HEK293 (cell line): ENCODE results near the gene PHACTR2.

ENCODE experiments used
- FEZF1 ChIP-seq: fragments of 450-650 bp; formaldehyde crosslinking; IDR thresholded peaks from 2 replicates; pipeline ENCODE4 v1.5.1; 2016; ENCODE audit warnings: missing biosample characterization, missing genetic modification characterization
- GLI4 ChIP-seq: fragments of 450-650 bp; formaldehyde crosslinking; IDR thresholded peaks from 2 replicates; pipeline ENCODE4 v1.5.1; 2016; ENCODE audit warnings: missing biosample characterization, missing genetic modification characterization
- HOXD13 ChIP-seq: sonication (generic); formaldehyde crosslinking; IDR thresholded peaks from 2 replicates; pipeline ENCODE4 v1.8.0; 2022; ENCODE audit warnings: missing genetic modification reagents, borderline replicate concordance
- OSR2 ChIP-seq: fragments of 450-650 bp; formaldehyde crosslinking; IDR thresholded peaks from 2 replicates; pipeline ENCODE4 v1.5.1; 2016; ENCODE audit warnings: missing biosample characterization, missing genetic modification characterization
- TCF7L2 ChIP-seq: IDR thresholded peaks from 2 replicates; pipeline ENCODE4 v1.6.1; 2011; ENCODE audit warnings: low read depth, mild to moderate bottlenecking, inconsistent platforms, low read length, moderate library complexity, borderline replicate concordance
- TRIM28 ChIP-seq: IDR thresholded peaks from 2 replicates; pipeline ENCODE4 v1.6.1; 2011; ENCODE audit warnings: low read length, control low read depth, borderline replicate concordance
- ZBTB1 ChIP-seq: fragments of 450-650 bp; formaldehyde crosslinking; IDR thresholded peaks from 2 replicates; pipeline ENCODE4 v1.5.1; 2016; ENCODE audit warnings: missing biosample characterization, missing genetic modification characterization
- ZBTB48 ChIP-seq: fragments of 450-650 bp; formaldehyde crosslinking; IDR thresholded peaks from 2 replicates; pipeline ENCODE4 v1.5.1; 2016; ENCODE audit warnings: missing biosample characterization, missing genetic modification characterization
- ZFP37 ChIP-seq: fragments of 450-650 bp; formaldehyde crosslinking; IDR thresholded peaks from 2 replicates; pipeline ENCODE4 v1.5.1; 2016; ENCODE audit warnings: missing biosample characterization, missing genetic modification characterization
- ZNF184 ChIP-seq: fragments of 450-650 bp; IDR thresholded peaks from 2 replicates; pipeline ENCODE4 v1.5.1; 2018; ENCODE audit warnings: missing biosample characterization, mild to moderate bottlenecking, missing genetic modification characterization
- ZNF202 ChIP-seq: fragments of 450-650 bp; formaldehyde crosslinking; IDR thresholded peaks from 2 replicates; pipeline ENCODE4 v1.5.1; 2016; ENCODE audit warnings: missing biosample characterization, missing genetic modification characterization, borderline replicate concordance
- ZNF248 ChIP-seq: fragments of 450-650 bp; formaldehyde crosslinking; IDR thresholded peaks from 2 replicates; pipeline ENCODE4 v1.5.1; 2017; ENCODE audit warnings: missing biosample characterization, missing genetic modification characterization
- ZNF302 ChIP-seq: fragments of 450-650 bp; formaldehyde crosslinking; IDR thresholded peaks from 2 replicates; pipeline ENCODE4 v1.5.1; 2016; ENCODE audit warnings: missing biosample characterization, missing genetic modification characterization, low read depth
- ZNF354C ChIP-seq: fragments of 450-650 bp; formaldehyde crosslinking; IDR thresholded peaks from 2 replicates; pipeline ENCODE4 v1.5.1; 2016; ENCODE audit warnings: missing biosample characterization, missing genetic modification characterization, low read depth, borderline replicate concordance
- ZNF426 ChIP-seq: fragments of 450-650 bp; formaldehyde crosslinking; IDR thresholded peaks from 2 replicates; pipeline ENCODE4 v1.5.1; 2017; ENCODE audit warnings: missing biosample characterization, missing genetic modification characterization, mild to moderate bottlenecking, inconsistent platforms, moderate library complexity
- ZNF658 ChIP-seq: fragments of 450-650 bp; formaldehyde crosslinking; IDR thresholded peaks from 2 replicates; pipeline ENCODE4; 2016; ENCODE audit warnings: missing biosample characterization, missing genetic modification characterization
- ZNF785 ChIP-seq: fragments of 450-650 bp; formaldehyde crosslinking; IDR thresholded peaks from 2 replicates; pipeline ENCODE4 v1.5.1; 2016; ENCODE audit warnings: missing biosample characterization, missing genetic modification characterization
- ZSCAN16 ChIP-seq: fragments of 450-650 bp; formaldehyde crosslinking; IDR thresholded peaks from 2 replicates; pipeline ENCODE4 v1.5.1; 2016; ENCODE audit warnings: missing biosample characterization, missing genetic modification characterization
- ZSCAN23 ChIP-seq: fragments of 450-650 bp; formaldehyde crosslinking; IDR thresholded peaks from 2 replicates; pipeline ENCODE4 v1.5.1; 2016; ENCODE audit warnings: missing biosample characterization, missing genetic modification characterization
- TF ChIP-seq, protein P1 (sequence below): fragments of 450-650 bp; formaldehyde crosslinking; IDR thresholded peaks from 2 replicates; pipeline ENCODE4 v1.5.1; 2017; ENCODE audit warnings: missing biosample characterization, missing genetic modification characterization
- TF ChIP-seq, protein P2 (sequence below): fragments of 450-650 bp; formaldehyde crosslinking; IDR thresholded peaks from 2 replicates; pipeline ENCODE4 v1.5.1; 2016; ENCODE audit warnings: missing biosample characterization, missing genetic modification characterization
- TF ChIP-seq, protein P3 (sequence below): fragments of 450-650 bp; formaldehyde crosslinking; conservative IDR thresholded peaks from 2 replicates; pipeline ENCODE4 v1.5.1; 2016; ENCODE audit warnings: low read depth, missing biosample characterization, missing genetic modification characterization
- TF ChIP-seq, protein P4 (sequence below): fragments of 450-650 bp; formaldehyde crosslinking; optimal IDR thresholded peaks from 2 replicates; pipeline ENCODE3; 2016; ENCODE audit warnings: missing biosample characterization, mild to moderate bottlenecking, missing genetic modification characterization
- TF ChIP-seq, protein P5 (sequence below): fragments of 450-650 bp; formaldehyde crosslinking; IDR thresholded peaks from 2 replicates; pipeline ENCODE4 v1.5.1; 2016; ENCODE audit warnings: missing biosample characterization, missing genetic modification characterization
- TF ChIP-seq, protein P6 (sequence below): fragments of 450-650 bp; formaldehyde crosslinking; IDR thresholded peaks from 2 replicates; pipeline ENCODE4 v1.5.1; 2017; ENCODE audit warnings: missing biosample characterization, missing genetic modification characterization
- TF ChIP-seq, protein P7 (sequence below): fragments of 450-650 bp; formaldehyde crosslinking; IDR thresholded peaks from 2 replicates; pipeline ENCODE4 v1.5.1; 2016; ENCODE audit warnings: missing biosample characterization, missing genetic modification characterization

The PHACTR2 gene

DNA sequence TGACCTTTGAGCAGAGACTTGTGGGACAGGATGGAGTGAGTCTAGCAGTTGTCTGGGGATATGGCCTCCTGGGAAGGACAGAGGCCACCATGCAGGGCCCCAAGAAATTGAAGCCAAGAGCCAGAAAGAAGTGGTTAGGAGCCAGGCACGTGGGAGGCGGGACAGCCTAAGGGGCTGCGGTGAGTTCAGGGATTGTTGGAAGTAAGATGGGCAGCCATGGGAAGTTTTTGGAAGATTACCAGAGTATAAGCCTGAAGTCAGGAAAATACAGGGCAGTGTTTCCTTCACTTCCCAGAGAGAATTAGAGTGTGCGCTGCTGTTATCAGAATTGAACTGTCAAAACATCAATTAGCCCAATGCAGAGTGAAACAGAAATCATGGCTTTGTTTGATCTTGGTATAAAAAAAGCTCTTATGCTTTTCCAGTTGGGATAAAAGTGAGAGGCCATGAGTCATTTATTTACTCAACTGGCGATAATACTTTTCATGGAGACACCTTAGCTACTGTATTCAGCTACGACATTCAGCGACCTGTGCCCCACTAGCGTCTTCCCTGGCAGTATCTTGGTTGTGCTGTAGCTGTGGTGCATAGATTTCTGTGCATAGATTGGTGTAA is 66.9 kb downstream of the PHACTR2 start (continued):
- TF ChIP-seq HOXD13 (CRISPR knock-in tag) (no peak), ZSCAN23 (no peak), ZNF354C (no peak), ZNF785 (tag by site-specific recombination) (no peak), ZNF302 (tag by site-specific recombination) (no peak), ZNF248 (tag by site-specific recombination) (no peak), GLI4 (tag by site-specific recombination) (no peak), ZNF184 (tag by site-specific recombination) (0 out of 2 replicates have a peak, but pooled peaks have one; percentile 11), FEZF1 (tag by site-specific recombination) (peak; percentile 87), ZBTB1 (tag by site-specific recombination) (no peak), TCF7L2 (peak; percentile 91), ZNF658 (tag by site-specific recombination) (no peak), OSR2 (tag by site-specific recombination) (peak; percentile 85), ZSCAN16 (tag by site-specific recombination) (no peak), ZBTB48 (peak; percentile 77), ZNF426 (tag by site-specific recombination) (no peak), ZNF202 (no peak), ZFP37 (tag by site-specific recombination) (no peak), TRIM28 (no peak)
- TF ChIP-seq, protein P1, sequence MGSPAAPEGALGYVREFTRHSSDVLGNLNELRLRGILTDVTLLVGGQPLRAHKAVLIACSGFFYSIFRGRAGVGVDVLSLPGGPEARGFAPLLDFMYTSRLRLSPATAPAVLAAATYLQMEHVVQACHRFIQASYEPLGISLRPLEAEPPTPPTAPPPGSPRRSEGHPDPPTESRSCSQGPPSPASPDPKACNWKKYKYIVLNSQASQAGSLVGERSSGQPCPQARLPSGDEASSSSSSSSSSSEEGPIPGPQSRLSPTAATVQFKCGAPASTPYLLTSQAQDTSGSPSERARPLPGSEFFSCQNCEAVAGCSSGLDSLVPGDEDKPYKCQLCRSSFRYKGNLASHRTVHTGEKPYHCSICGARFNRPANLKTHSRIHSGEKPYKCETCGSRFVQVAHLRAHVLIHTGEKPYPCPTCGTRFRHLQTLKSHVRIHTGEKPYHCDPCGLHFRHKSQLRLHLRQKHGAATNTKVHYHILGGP (tag by site-specific recombination): no peak
- TF ChIP-seq, protein P2, sequence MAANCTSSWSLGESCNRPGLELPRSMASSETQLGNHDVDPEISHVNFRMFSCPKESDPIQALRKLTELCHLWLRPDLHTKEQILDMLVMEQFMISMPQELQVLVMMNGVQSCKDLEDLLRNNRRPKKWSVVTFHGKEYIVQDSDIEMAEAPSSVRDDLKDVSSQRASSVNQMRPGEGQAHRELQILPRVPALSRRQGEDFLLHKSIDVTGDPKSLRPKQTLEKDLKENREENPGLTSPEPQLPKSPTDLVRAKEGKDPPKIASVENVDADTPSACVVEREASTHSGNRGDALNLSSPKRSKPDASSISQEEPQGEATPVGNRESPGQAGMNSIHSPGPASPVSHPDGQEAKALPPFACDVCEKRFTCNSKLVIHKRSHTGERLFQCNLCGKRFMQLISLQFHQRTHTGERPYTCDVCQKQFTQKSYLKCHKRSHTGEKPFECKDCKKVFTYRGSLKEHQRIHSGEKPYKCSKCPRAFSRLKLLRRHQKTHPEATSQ (tag by site-specific recombination): no peak
- TF ChIP-seq, protein P3, sequence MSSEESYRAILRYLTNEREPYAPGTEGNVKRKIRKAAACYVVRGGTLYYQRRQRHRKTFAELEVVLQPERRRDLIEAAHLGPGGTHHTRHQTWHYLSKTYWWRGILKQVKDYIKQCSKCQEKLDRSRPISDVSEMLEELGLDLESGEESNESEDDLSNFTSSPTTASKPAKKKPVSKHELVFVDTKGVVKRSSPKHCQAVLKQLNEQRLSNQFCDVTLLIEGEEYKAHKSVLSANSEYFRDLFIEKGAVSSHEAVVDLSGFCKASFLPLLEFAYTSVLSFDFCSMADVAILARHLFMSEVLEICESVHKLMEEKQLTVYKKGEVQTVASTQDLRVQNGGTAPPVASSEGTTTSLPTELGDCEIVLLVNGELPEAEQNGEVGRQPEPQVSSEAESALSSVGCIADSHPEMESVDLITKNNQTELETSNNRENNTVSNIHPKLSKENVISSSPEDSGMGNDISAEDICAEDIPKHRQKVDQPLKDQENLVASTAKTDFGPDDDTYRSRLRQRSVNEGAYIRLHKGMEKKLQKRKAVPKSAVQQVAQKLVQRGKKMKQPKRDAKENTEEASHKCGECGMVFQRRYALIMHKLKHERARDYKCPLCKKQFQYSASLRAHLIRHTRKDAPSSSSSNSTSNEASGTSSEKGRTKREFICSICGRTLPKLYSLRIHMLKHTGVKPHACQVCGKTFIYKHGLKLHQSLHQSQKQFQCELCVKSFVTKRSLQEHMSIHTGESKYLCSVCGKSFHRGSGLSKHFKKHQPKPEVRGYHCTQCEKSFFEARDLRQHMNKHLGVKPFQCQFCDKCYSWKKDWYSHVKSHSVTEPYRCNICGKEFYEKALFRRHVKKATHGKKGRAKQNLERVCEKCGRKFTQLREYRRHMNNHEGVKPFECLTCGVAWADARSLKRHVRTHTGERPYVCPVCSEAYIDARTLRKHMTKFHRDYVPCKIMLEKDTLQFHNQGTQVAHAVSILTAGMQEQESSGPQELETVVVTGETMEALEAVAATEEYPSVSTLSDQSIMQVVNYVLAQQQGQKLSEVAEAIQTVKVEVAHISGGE (tag by site-specific recombination): no peak
- TF ChIP-seq, protein P4, sequence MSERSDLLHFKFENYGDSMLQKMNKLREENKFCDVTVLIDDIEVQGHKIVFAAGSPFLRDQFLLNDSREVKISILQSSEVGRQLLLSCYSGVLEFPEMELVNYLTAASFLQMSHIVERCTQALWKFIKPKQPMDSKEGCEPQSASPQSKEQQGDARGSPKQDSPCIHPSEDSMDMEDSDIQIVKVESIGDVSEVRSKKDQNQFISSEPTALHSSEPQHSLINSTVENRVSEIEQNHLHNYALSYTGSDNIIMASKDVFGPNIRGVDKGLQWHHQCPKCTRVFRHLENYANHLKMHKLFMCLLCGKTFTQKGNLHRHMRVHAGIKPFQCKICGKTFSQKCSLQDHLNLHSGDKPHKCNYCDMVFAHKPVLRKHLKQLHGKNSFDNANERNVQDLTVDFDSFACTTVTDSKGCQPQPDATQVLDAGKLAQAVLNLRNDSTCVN (tag by site-specific recombination): no peak
- TF ChIP-seq, protein P5, sequence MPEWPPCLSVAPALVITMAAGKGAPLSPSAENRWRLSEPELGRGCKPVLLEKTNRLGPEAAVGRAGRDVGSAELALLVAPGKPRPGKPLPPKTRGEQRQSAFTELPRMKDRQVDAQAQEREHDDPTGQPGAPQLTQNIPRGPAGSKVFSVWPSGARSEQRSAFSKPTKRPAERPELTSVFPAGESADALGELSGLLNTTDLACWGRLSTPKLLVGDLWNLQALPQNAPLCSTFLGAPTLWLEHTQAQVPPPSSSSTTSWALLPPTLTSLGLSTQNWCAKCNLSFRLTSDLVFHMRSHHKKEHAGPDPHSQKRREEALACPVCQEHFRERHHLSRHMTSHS (tag by site-specific recombination): no peak; the same call in 1 of the 2 replicates
- TF ChIP-seq, protein P6, sequence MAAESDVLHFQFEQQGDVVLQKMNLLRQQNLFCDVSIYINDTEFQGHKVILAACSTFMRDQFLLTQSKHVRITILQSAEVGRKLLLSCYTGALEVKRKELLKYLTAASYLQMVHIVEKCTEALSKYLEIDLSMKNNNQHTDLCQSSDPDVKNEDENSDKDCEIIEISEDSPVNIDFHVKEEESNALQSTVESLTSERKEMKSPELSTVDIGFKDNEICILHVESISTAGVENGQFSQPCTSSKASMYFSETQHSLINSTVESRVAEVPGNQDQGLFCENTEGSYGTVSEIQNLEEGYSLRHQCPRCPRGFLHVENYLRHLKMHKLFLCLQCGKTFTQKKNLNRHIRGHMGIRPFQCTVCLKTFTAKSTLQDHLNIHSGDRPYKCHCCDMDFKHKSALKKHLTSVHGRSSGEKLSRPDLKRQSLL: no peak
- TF ChIP-seq, protein P7, sequence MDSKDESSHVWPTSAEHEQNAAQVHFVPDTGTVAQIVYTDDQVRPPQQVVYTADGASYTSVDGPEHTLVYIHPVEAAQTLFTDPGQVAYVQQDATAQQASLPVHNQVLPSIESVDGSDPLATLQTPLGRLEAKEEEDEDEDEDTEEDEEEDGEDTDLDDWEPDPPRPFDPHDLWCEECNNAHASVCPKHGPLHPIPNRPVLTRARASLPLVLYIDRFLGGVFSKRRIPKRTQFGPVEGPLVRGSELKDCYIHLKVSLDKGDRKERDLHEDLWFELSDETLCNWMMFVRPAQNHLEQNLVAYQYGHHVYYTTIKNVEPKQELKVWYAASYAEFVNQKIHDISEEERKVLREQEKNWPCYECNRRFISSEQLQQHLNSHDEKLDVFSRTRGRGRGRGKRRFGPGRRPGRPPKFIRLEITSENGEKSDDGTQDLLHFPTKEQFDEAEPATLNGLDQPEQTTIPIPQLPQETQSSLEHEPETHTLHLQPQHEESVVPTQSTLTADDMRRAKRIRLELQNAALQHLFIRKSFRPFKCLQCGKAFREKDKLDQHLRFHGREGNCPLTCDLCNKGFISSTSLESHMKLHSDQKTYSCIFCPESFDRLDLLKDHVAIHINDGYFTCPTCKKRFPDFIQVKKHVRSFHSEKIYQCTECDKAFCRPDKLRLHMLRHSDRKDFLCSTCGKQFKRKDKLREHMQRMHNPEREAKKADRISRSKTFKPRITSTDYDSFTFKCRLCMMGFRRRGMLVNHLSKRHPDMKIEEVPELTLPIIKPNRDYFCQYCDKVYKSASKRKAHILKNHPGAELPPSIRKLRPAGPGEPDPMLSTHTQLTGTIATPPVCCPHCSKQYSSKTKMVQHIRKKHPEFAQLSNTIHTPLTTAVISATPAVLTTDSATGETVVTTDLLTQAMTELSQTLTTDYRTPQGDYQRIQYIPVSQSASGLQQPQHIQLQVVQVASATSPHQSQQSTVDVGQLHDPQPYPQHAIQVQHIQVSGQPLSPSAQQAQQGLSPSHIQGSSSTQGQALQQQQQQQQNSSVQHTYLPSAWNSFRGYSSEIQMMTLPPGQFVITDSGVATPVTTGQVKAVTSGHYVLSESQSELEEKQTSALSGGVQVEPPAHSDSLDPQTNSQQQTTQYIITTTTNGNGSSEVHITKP (tag by site-specific recombination): peak; percentile 16; the same call in 1 of the 2 replicates
